Naive B cell (primary cell): ENCODE data around the gene GNAT1. TPM values are rescaled to one million over a fixed set of nuclear protein-coding genes. Genes with fewer than 3 reads are reported as not detected.

Experiments
- polyA plus RNA-seq, 6 donors: library from polyadenylated mRNA; unstranded; fragments of 300-500 nt; fragmentation: Illumina TruSeq; gene quantifications; one replicate each; pipeline ENCODE4 v1.2.3, GENCODE V29; 2021; ENCODE audit warnings: low read depth in 6 of 6

Gene GNAT1
- polyA plus RNA-seq, 6 donors from 2014 or later, result not detected

Other genes starting within 250 kb of the GNAT1 start
- 10 to 100 TPM; 33.9 to 88.8 (median 37.7) TPM for gene RBM5, start 102.7 kb upstream of the GNAT1 start, polyA plus RNA-seq
- gene SEMA3F, start 36.3 kb upstream of the GNAT1 start, polyA plus RNA-seq, result not detected
- gene SLC38A3, start 13.7 kb downstream of the GNAT1 start, polyA plus RNA-seq, result not detected
- 100 to 1,000 TPM; 472 to 669 (median 550) TPM for gene GNAI2, start 44.6 kb downstream of the GNAT1 start, polyA plus RNA-seq
- gene SEMA3B, start 77.5 kb downstream of the GNAT1 start, polyA plus RNA-seq, result under 1 TPM in 1 of 6 donors, not detected in 5; 0.13 TPM
- under 1 TPM in 1 of 6 donors, not detected in 5; 0.19 TPM for gene LSMEM2, start 87.5 kb downstream of the GNAT1 start, polyA plus RNA-seq
- 10 to 100 TPM; 42.7 to 68.3 (median 55.7) TPM for gene IFRD2, start 100.8 kb downstream of the GNAT1 start, polyA plus RNA-seq
- 1 to 10 TPM in 4 of 6 donors, under 1 TPM in 1, not detected in 1; 0.93 to 2.8 (median 1.6) TPM for gene HYAL3, start 107.8 kb downstream of the GNAT1 start, polyA plus RNA-seq
- 10 to 100 TPM in 5 of 6 donors, 1 to 10 TPM in 1; 9.0 to 15.5 (median 11.6) TPM for gene NAA80, start 107.8 kb downstream of the GNAT1 start, polyA plus RNA-seq
- gene HYAL1, start 112.0 kb downstream of the GNAT1 start, polyA plus RNA-seq, result under 1 TPM in 3 of 6 donors, not detected in 3; 0.12 to 0.32 (median 0.15) TPM
- gene HYAL2, start 131.1 kb downstream of the GNAT1 start, polyA plus RNA-seq, result 1 to 10 TPM in 4 of 6 donors, under 1 TPM in 1, not detected in 1; 0.59 to 5.9 (median 3.4) TPM
- 10 to 100 TPM; 39.2 to 60.2 (median 46.3) TPM for gene TUSC2, start 136.6 kb downstream of the GNAT1 start, polyA plus RNA-seq
- 100 to 1,000 TPM in 2 of 6 donors, 10 to 100 TPM in 4; 71.9 to 147 (median 89.9) TPM for gene RASSF1, start 149.2 kb downstream of the GNAT1 start, polyA plus RNA-seq
- under 1 TPM in 1 of 6 donors, not detected in 5; 0.53 TPM for gene ZMYND10, start 154.1 kb downstream of the GNAT1 start, polyA plus RNA-seq
- 10 to 100 TPM; 17.9 to 31.8 (median 23.7) TPM for gene NPRL2, start 159.2 kb downstream of the GNAT1 start, polyA plus RNA-seq
- gene CYB561D2, start 159.3 kb downstream of the GNAT1 start, polyA plus RNA-seq, result 10 to 100 TPM; 55.4 to 75.9 (median 65.2) TPM
- 10 to 100 TPM; 24.5 to 34.1 (median 31.6) TPM for gene TMEM115, start 167.9 kb downstream of the GNAT1 start, polyA plus RNA-seq